Upper lobe of right lung (tissue), 1 donor: Measurements from ENCODE around the gene GRK5. TPM values are rescaled to one million over a fixed set of nuclear protein-coding genes. Genes with fewer than 3 reads are reported as not detected.

ENCODE experiments used
- ATAC-seq: fragments of 200-7000 bp; cut with Tn5 transposase; one replicate; pipeline ENCODE4 v1.9.1; 2020; ENCODE audit warnings: mild to moderate bottlenecking, moderate library complexity
- DNase-seq: peaks from one replicate; pipeline ENCODE4 v3.0.0-alpha.2; 2020
- H3K27ac ChIP-seq: fragments of 200-600 bp; one replicate; pipeline ENCODE4 v1.8.0; 2022
- H3K27me3 ChIP-seq: fragments of 200-600 bp; one replicate; pipeline ENCODE4 v1.8.0; 2022; ENCODE audit warnings: mild to moderate bottlenecking
- H3K36me3 ChIP-seq: fragments of 200-600 bp; one replicate; pipeline ENCODE4 v1.8.0; 2022
- H3K4me1 ChIP-seq: fragments of 200-600 bp; one replicate; pipeline ENCODE4 v1.8.0; 2022
- H3K4me3 ChIP-seq: fragments of 200-600 bp; one replicate; pipeline ENCODE4 v1.8.0; 2022; ENCODE audit warnings: mild to moderate bottlenecking
- H3K9me3 ChIP-seq: fragments of 200-600 bp; one replicate; pipeline ENCODE4 v1.8.0; 2022
- intact Hi-C: fragments of 100-400 bp; cut with DNase I; formaldehyde crosslinking; loops from one replicate; pipeline ENCODE4 v1.11.0; 2022
- total RNA-seq: library from RNA; stranded (reverse); fragmentation: NEBNext Ultra II Directional; extraction: Animal tissue kit (Norgen Biotek cat#: 25700); gene quantifications from one replicate; pipeline ENCODE4 v1.2.1, GENCODE V29; 2021
- TF ChIP-seq, protein P1 (sequence below): fragments of 200-600 bp; IDR thresholded peaks from one replicate; pipeline ENCODE4 v1.8.0; 2022; ENCODE audit warnings: antibody characterized with exemption
- donor health status: DM: no; HTN: yes; CAD: no; lungs with severe emphysema.

Gene GRK5
- total RNA-seq, 1 donor from 2014 or later, result 83.5 TPM

GRCh38 chr10:119305860-119306513, 98.6 kb downstream of the GRK5 start:
- Histone ChIP-seq H3K36me3 (no peaks in the 10 kb centered on the region), H3K4me3 (no peak overlapping the region), H3K4me1 (peaks cover 39% of the 10 kb centered on the region), H3K27me3 (no peaks in the 10 kb centered on the region), H3K27ac (peak overlapping the region; percentile 13), H3K9me3 (no peaks in the 10 kb centered on the region)
- intact Hi-C loops, result no loop called here
- ATAC-seq, result peak; percentile 14
- TF ChIP-seq, protein P1, sequence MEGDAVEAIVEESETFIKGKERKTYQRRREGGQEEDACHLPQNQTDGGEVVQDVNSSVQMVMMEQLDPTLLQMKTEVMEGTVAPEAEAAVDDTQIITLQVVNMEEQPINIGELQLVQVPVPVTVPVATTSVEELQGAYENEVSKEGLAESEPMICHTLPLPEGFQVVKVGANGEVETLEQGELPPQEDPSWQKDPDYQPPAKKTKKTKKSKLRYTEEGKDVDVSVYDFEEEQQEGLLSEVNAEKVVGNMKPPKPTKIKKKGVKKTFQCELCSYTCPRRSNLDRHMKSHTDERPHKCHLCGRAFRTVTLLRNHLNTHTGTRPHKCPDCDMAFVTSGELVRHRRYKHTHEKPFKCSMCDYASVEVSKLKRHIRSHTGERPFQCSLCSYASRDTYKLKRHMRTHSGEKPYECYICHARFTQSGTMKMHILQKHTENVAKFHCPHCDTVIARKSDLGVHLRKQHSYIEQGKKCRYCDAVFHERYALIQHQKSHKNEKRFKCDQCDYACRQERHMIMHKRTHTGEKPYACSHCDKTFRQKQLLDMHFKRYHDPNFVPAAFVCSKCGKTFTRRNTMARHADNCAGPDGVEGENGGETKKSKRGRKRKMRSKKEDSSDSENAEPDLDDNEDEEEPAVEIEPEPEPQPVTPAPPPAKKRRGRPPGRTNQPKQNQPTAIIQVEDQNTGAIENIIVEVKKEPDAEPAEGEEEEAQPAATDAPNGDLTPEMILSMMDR, result no peak
- DNase-seq, result no peak

DNA sequence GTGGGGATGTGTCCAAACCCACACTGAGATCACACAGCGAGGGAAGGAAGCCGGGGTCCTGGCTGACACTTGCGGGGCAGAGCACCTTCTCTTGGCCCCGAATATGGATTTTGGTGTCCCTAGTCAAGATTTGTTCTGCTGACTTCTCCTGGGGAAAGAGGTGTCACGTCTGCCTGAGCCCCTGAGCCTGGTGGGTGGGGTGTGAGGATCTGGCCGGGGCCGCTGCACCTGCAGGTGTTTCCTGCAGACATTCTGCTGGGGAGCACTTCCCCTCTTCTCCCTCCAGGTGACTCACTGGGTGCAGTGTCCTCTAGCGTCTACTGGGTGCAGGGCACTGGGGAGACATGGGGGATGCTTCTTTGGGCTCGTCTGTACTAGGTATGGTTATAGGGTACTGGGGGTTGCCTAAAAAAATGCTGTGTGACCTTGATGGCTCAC, 99.2 kb downstream of the GRK5 start:
- H3K4me3 ChIP-seq, result no peak overlapping the region
- no peaks in the 10 kb centered on the region for H3K9me3 ChIP-seq
- intact Hi-C loops, result no loop called here
- ATAC-seq (peak; percentile 30), DNase-seq (no peak)
- H3K27me3 ChIP-seq, result no peaks in the 10 kb centered on the region
- TF ChIP-seq, protein P1, result peak; percentile 18
- no peaks in the 10 kb centered on the region for H3K36me3 ChIP-seq
- H3K27ac ChIP-seq, result peak overlapping the region; percentile 13
- peaks cover 33% of the 10 kb centered on the region for H3K4me1 ChIP-seq

DNA sequence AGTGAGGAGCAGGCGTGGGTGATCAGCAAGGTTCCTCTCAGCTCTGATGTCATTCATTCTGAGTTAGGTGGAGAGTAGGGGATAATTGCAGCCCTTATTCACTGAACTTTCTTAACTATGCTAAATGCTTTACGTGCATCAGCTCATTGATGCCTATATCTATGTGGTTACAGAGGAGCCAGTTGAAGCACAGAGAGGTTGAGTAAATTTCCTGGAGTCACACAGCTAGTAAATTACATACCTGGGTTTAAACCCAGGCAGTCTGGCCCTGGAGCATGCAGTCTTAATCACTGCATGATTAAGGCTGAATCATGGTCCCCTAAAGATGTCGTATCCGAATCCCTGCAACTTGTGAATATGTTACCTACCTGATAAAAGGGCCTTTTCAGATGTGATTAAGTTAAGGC, 99.6 kb downstream of the GRK5 start:
- intact Hi-C loops, result no loop called here
- DNase-seq (no peak), ATAC-seq (no peak)
- Histone ChIP-seq H3K4me1 (peaks cover 29% of the 10 kb centered on the region), H3K9me3 (no peaks in the 10 kb centered on the region), H3K36me3 (no peaks in the 10 kb centered on the region), H3K4me3 (no peak overlapping the region), H3K27me3 (no peaks in the 10 kb centered on the region), H3K27ac (no peak overlapping the region)
- TF ChIP-seq, protein P1, result no peak

- Histone ChIP-seq H3K4me3 (no peak overlapping the region), H3K27ac (no peak overlapping the region), H3K9me3 (no peaks in the 10 kb centered on the region), H3K4me1 (peaks cover 26% of the 10 kb centered on the region), H3K36me3 (no peaks in the 10 kb centered on the region), H3K27me3 (no peaks in the 10 kb centered on the region)
- TF ChIP-seq, protein P1, result no peak
- intact Hi-C loops, result no loop called here
- DNase-seq, result no peak
- no peak for ATAC-seq
These were observed 100.7 kb downstream of the GRK5 start for GRCh38 chr10:119308089-119308488.

DNA sequence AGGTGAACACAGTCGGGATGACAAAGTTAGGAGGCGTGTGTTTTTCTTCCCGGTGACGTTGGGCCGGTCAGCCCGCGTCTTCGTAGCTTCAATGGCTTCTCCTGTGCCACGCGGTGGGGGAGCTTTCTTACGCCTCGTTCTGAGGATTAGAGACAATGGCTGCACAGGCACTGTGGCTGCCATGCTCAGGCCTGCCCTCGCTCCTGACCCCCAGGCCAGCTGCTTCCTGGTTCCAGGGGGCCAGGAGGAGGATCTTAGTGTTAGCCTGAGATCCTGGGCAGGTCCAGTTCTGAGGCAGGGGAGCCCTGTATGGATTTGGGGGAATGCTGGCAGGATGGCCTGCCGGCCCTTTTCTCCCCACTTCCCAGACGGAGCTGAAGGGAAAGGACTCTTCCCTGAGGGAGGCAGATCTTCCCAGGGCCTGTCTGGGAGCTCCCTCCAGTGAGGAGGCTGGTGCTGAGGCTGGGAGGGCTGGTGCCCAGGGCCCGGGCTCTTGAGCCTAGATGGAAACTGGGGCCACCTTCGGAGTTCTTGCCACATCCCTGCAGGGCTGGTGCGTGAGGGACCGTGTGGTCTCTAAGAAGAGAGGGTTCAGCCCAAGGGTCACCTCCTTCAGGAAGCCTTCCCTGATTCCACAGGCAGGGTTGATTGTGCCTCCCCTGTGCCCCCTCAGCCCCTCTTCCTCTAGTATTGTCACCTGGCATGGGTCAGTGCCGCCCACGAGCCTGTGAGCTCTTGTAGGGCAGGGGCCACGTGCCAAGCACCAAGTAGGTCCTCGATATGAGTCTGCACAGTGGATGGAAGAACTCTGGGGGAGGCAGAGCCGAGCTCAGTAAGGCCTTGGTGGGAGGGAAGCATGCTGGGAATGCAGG, 101.4 kb downstream of the GRK5 start:
- ATAC-seq, result no peak
- H3K36me3 ChIP-seq, result no peaks in the 10 kb centered on the region
- TF ChIP-seq, protein P1, result no peak
- peaks cover 26% of the 10 kb centered on the region for H3K4me1 ChIP-seq
- no peak for DNase-seq
- no peaks in the 10 kb centered on the region for H3K27me3 ChIP-seq
- intact Hi-C loops, result no loop called here
- no peak overlapping the region for H3K4me3 ChIP-seq
- H3K9me3 ChIP-seq, result no peaks in the 10 kb centered on the region
- H3K27ac ChIP-seq, result peak overlapping the region; percentile 36
